ENCODE data around the gene HOTAIR.

HOTAIR gene

DNA sequence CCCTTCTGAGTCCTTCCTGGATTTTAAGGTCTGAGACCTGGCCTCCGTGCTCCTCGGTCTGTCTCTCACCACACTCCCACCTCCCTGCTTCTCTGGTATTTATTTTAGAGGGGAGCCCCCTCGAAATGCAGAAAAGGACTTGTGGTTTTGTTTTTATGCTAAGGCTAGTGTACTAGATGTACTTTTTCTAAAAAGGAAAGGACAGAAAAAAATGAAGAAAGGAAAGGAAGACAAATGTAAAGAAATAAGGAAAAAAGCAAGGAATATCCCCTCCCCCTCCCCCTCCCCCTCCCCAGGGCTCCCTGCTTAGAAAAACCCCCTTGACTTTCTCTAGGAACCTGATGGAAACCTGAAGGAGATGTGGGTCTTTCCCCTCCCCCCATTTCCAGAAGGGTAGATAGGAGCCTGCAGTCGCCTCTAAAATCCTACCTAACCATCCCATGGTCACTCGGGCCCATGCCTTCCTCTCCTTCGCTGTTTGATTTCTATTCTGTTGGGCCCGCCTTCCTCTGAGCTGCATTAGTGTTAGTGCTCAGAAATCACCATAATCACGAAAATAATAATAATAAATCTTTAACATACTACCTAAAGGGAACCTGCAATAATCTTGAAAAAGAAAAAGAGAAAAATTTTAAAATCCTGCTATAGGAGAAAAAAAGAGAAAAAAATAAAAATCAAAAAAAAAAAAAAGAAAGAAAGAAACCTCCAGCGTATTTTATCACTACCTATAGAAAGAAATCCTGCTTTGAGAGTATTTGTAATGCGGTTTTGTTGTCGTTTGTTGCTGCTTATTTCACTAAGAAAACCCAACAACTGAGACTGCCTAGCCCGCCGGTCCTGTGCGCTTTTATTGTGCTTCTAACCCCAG lies 37.1 kb upstream of the HOTAIR start:
- DNase-seq (ENCODE audit: low read depth in 2 of 2), result no peak

DNA sequence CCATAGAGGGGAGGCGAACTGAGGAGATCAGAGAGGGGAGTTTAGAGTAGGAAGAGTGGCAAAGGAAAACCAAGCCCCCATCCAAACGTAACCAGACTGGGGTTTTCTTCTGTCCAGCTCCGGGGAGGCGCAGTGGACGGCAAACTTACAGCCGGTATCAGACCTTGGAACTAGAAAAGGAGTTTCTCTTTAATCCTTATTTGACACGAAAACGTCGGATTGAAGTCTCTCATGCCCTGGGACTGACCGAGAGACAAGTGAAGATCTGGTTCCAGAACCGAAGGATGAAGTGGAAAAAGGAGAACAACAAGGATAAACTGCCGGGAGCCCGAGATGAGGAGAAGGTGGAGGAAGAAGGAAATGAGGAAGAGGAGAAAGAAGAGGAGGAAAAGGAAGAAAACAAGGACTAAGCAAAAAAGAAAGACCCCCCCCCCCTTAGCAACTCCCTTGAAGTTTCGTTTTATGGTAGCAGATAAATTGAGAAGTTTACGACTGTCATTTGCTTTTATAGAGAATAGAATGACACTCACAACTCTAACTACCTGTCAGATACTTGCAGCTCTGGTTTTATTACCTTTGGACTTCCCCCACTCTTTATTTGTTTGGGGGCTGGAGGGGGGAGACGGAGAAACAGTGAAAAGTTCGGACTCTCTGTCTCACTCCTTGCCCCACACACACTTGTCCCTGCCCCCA lies 36.4 kb upstream of the HOTAIR start:
- no peak for DNase-seq (ENCODE audit: low read depth in 2 of 2)

DNA sequence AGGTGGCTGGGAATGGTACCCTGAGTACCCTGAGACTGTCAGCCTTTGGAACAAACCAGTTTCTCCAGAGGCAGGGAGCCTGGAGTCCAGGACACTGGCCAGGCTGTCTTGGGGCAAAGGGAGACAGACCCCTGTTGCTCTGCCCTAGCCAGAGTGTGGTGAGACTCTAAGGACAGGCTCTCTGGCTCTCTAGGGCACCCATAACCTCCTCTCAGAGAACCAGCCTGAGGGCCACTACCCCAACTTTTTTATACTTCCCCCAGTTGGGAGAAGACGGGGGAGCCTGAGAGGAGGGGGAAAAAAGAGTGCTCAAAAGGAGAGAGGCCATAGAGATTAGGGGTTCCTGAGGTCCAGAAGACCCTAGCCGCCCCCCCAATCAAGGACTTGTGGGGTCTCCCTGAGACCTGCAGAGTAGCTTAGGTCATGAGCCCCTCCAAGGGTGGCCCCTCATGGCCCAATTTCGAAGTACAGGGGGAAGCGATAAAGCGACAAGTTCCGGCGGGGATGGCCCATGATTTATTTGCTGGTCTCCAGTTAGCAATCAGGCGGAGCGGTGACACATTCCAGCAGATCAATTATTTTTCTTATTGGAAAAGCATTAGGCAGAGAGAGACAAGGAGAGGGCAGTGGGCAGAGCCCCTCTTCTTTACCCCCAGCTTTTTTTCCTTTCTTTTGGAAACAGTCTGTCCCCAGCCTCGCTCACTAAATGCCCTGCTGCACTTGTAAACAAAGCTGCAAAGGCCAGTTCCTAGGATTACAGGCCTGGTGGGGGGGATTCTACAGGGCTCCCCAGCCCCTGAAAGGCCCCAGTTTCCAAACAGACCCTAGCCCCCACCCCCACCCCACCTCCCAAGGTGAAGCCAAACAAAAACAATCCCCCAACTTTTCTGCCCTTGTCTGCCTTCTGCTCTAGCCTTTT lies 35.6 kb upstream of the HOTAIR start:
- no peak for DNase-seq (ENCODE audit: low read depth in 2 of 2)

DNA sequence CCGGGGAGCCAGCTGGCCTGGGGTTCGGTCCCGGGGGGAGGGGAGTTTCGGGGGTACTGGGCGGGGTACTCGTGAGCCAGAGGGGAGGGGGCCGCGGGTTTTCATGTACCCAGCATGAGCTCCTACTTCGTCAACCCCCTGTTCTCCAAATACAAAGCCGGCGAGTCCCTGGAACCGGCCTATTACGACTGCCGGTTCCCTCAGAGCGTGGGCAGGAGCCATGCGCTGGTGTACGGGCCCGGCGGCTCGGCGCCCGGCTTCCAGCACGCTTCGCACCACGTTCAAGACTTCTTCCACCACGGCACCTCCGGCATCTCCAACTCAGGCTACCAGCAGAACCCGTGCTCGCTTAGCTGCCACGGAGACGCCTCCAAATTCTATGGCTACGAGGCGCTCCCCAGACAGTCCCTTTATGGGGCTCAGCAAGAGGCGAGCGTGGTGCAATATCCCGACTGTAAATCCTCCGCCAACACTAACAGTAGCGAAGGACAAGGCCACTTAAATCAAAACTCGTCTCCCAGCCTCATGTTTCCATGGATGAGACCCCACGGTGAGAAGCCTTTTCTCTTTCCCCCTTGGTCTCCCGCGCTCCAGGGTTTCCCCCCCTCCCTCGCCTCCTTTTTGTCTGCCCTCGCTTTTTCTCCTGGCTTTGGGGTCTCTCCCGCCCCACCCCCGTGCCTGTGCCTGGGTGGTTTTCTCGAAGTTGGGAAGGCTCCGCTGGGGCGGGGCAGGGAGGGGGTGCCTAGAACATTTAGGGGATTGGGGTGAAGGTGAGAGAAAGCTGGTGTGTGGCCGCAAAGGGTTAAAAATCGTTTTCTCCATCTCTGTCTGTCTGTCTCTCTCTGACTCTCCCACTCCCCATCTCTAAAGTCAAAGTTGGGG lies 34.7 kb upstream of the HOTAIR start:
- peak in 1 of 2 donors; percentile 39 for DNase-seq (ENCODE audit: low read depth in 2 of 2)

DNA sequence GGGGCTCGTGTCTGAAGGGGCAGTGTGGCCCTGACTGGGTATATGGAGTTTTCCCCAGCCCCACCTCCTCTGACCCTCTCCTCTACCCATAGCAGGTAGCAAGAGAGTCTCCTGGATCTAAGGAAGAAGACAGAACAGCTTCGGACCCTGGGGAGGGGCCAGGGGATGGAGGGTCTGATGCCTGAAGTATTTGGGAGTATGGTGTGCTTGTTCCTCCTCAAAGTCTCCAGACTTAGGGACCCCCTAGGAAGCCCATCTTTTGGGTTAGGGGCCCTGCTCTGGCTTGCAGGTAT lies 33.5 kb upstream of the HOTAIR start:
- no peak for DNase-seq (ENCODE audit: low read depth in 2 of 2)

DNA sequence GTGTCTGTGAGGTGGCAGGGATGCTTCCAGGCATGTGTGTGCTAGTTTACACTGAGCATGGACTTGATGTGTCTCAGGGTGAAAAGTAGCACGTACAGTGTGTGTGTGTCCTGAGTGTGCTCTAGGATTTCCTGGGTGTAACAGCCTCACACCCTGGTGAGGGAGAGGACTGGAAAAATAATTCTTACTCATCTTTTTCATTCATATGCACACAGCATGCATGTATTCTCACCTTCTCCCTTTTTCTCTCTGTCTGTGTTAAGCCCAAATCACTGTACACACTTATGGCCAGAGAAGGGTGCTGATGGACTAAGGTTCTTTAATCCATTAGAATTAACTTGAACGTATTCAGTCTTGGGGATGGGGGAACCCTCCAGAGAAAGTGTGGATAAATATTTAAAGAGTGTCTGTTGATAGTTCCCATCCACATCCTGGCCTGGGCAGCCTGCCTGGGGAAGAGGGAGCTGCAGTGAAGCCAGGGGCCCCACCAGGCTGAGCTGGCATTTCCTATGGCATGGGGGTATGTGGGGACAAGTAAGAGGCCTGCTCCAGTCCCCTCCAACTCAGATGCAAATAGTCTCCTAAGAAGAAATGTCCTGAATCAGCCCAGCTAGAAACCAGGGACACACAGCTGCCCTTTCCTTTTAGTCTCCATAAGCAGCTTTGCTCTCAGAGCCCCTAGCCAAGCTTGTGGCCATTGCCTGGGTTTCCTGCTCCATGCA lies 32.9 kb upstream of the HOTAIR start:
- no peak for DNase-seq (ENCODE audit: low read depth in 2 of 2)

GRCh38 chr12:54006559-54007220 lies 31.9 kb upstream of the HOTAIR start:
- DNase-seq (ENCODE audit: low read depth in 2 of 2), result no peak

GRCh38 chr12:54005853-54006558 lies 31.3 kb upstream of the HOTAIR start:
- DNase-seq (ENCODE audit: low read depth in 2 of 2), result peak; percentile 80 to 83

DNA sequence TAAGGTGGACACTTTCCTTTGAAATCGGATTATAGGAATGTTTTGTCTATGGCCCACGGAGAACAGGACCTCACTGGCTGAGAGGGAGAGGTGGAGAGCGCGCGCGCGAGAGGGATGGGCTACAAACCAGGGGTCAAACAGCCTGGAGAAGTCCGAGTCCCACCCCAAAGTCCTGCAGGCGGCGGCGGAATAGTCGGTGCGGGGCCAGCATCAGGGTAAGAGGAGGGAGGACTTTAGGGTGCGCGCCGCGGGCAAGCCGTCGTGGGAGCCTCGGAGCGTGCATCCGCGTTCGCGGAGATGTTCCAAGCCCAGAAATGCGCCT lies 30.7 kb upstream of the HOTAIR start:
- DNase-seq (ENCODE audit: low read depth in 2 of 2), result no peak

DNA sequence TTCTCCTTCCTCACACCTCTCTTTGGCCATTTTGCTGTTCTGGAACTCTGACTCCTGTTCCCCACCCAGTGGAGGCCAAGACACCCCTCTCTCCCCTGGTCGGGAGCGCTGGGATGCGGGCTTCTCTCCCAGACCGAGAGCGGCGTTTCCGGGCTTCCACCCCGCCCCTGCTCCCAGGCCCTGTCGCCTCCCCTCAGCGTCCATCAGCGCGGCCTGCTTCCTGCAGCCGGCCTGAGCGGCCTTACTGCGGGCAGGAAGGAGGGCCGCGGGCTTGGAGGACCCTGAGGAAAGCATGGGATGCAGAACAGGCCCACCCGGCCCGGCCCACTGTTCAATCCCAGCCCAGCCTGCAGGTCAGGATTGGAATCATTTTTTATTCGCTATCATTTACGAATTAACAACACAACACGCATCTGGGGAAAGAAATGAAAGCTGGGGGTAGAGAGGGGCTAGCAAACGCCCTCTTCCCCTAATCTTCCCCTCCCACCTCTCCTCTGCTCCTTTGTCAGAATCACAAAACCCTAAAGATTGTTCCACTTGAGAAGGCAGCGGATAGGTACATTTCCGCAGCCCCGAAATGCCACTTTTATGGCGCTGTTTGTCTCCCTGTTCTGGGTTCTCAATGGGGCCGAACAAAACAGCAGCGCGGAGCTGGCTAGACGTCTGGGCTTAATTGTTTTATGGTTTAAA lies 30.2 kb upstream of the HOTAIR start:
- DNase-seq (ENCODE audit: low read depth in 2 of 2), result no peak

DNA sequence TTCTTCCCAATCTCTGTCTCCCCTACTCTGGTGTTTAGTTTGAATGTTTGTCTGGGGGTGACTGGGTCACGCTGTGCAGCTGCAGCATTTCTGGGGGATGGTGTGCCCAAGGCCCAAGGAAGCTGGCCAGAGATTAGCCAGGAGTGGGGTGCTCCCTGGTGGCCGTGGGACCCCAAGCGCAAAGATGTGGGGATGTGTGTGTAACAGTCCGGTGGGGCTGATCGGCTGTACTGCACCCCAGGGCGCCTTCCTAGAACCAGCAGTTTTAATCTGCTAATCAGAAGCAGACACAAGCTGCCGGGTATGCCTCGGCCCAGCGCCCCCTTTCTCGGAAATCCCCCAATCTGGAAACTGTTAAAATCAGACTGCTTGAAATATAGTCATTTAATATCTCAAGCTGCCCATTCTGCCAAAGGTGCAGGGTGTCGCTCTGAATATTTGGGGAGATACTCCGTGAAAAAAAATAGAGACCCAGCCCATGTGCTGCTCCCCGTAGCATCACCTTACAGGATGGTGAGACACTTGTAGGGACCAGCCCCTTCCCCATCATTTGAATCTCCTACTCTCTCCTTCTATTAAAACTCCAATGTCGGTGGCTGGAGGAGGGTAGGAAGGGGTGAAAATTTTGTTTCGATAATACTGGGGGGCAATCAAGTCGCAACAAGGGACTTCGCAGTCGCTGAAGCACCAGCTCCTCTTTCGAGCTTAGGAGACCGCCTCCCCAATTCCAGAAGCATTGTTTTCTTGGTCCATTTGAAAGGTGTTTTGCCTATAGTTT lies 29.5 kb upstream of the HOTAIR start:
- DNase-seq (ENCODE audit: low read depth in 2 of 2), result no peak

- DNase-seq (ENCODE audit: low read depth in 2 of 2), result no peak
Observed at GRCh38 chr12:54003625-54004024, 28.9 kb upstream of the HOTAIR start.

DNA sequence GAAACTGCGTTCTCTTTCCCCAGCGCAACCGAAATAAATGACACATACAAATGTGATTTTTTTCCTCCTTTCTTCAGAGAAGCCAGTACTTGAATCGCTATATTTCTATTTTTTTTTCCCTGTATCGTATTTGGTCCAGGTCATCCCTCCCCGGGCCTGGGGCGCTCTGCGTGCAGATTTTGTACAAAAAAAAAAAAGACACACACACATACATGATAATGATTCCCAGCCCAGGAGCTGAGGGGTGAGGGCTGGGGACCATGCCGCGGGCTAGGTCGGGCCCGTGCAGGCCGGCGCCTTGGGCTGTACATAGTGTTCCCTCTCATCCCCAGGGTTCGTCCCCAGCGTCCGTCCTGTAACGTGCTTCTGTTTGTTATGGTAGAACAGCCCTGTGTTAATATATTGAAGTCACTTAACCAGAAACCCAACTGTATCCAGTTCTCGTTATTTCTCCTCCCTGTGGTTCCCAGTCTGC lies 28.2 kb upstream of the HOTAIR start:
- DNase-seq (ENCODE audit: low read depth in 2 of 2), result no peak

DNA sequence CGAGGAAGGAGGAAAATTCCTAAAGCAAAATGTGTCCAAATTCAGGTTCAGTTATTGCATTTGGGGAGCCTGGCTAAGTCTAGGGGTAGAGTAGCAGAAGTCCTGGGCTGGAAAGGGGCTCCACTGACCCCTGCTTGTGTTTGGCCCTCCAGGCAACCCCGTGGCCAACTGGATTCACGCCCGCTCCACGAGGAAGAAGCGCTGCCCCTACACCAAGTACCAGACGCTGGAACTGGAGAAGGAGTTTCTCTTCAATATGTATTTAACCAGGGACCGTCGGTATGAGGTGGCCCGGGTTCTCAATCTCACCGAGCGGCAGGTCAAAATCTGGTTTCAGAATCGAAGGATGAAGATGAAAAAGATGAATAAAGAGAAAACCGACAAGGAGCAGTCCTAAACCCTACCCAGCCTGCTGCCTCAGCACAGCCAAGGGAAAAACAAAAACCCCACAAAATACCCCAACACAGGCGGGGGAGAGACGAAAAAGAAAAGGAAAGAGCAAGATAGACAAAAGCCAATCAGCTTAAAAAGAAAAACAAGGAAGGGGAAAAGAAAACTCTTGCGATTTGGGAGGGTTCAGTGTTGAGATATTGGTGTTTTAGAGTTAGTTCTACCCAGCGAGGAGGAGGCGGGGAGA lies 27.6 kb upstream of the HOTAIR start:
- no peak for DNase-seq (ENCODE audit: low read depth in 2 of 2)

GRCh38 chr12:54001283-54002187 lies 26.8 kb upstream of the HOTAIR start:
- DNase-seq (ENCODE audit: low read depth in 2 of 2), result no peak
